HG03066 (cell line): ENCODE results near the gene OR52I2.

Experiments
- ATAC-seq: cut with Tn5 transposase; IDR thresholded peaks from one replicate; pipeline ENCODE4 v1.9.1; 2021; ENCODE audit warnings: low read depth; ENCODE audit not compliant: unreplicated experiment

OR52I2 gene

GRCh38 chr11:4607781-4608666 lies 26.5 kb downstream of the OR52I2 start, which contains the start of gene TRIM68:
Gene TRIM68 (minus strand): TSS chr11:4608231. CDS start chr11:4605504, 2,727 bp downstream.
- peak; percentile 99 for ATAC-seq

- no peak for ATAC-seq
These were observed 28.9 kb downstream of the OR52I2 start for GRCh38 chr11:4610258-4610935.

GRCh38 chr11:4611986-4612385 lies 30.4 kb downstream of the OR52I2 start:
- ATAC-seq, result no peak

- no peak for ATAC-seq
These were observed 34.4 kb downstream of the OR52I2 start for GRCh38 chr11:4615856-4616444.

GRCh38 chr11:4619514-4619913 lies 38.0 kb downstream of the OR52I2 start:
- no peak for ATAC-seq

- no peak for ATAC-seq
These were observed 44.9 kb downstream of the OR52I2 start for GRCh38 chr11:4626207-4627099.

GRCh38 chr11:4636136-4636535 lies 54.6 kb downstream of the OR52I2 start:
- no peak for ATAC-seq

GRCh38 chr11:4636962-4637661 lies 55.6 kb downstream of the OR52I2 start, which contains the start of gene OR51D1:
Gene OR51D1 (plus strand): TSS chr11:4637477. CDS start chr11:4639791, 2,314 bp downstream.
- ATAC-seq, result peak; percentile 95

- ATAC-seq, result no peak
These were observed 56.1 kb downstream of the OR52I2 start for GRCh38 chr11:4637662-4638047.

GRCh38 chr11:4639931-4640330 lies 58.4 kb downstream of the OR52I2 start:
- no peak for ATAC-seq

- ATAC-seq, result no peak
These were observed 60.0 kb downstream of the OR52I2 start for GRCh38 chr11:4641501-4641900.

- ATAC-seq, result no peak
These were observed 60.5 kb downstream of the OR52I2 start for GRCh38 chr11:4642043-4642442.
